ENCODE results near the gene FBXL22.

GRCh38 chr15:63556246-63556645 is 40.9 kb upstream of the FBXL22 start:
- TF ChIP-seq CTCF (IDR thresholded peaks at IDR 0.05) (no peak), POLR2AphosphoS5 (IDR thresholded peaks at IDR 0.05) (no peak), POLR2A (IDR thresholded peaks at IDR 0.05) (no peak)

Data from transverse colon (tissue), 4 donors.